Mesendoderm (in vitro differentiated cells): ENCODE measurements around the gene CD84.
"Not testable (repeated sequence)": the region's sequence is repeated elsewhere in the genome, so short reads cannot be mapped to it uniquely, and the experiment has no call there.

Experiments
- DNase-seq: peaks from one replicate; pipeline ENCODE4 v3.0.0; 2013
- H2AK5ac ChIP-seq: 2 replicates; pipeline ENCODE4 v1.6.1; 2013; ENCODE audit warnings: low read length, inconsistent platforms
- H2BK120ac ChIP-seq: 2 replicates; pipeline ENCODE4 v1.6.1; 2013; ENCODE audit warnings: low read depth, mild to moderate bottlenecking, low read length, moderate library complexity, mixed read lengths
- H2BK15ac ChIP-seq: replicated peaks from 2 replicates; pipeline ENCODE4 v1.6.1; 2013; ENCODE audit warnings: low read depth, mild to moderate bottlenecking, moderate library complexity
- H2BK5ac ChIP-seq: 2 replicates; pipeline ENCODE4 v1.6.1; 2013; ENCODE audit warnings: low read length, inconsistent platforms
- H3K18ac ChIP-seq: 2 replicates; pipeline ENCODE4 v1.6.1; 2013; ENCODE audit warnings: mild to moderate bottlenecking, low read length, mixed read lengths
- H3K23ac ChIP-seq: one replicate; pipeline ENCODE4 v1.6.1; 2013; ENCODE audit warnings: low read length
- H3K27ac ChIP-seq: 2 replicates; pipeline ENCODE4 v1.5.1; 2013; ENCODE audit warnings: low read depth, mild to moderate bottlenecking, inconsistent platforms, low read length, moderate library complexity
- H3K27me3 ChIP-seq: 2 replicates; pipeline ENCODE4 v1.6.1; 2013; ENCODE audit warnings: low read length, control low read depth, mild to moderate bottlenecking, inconsistent platforms; ENCODE audit not compliant: insufficient read depth, poor library complexity
- H3K36me3 ChIP-seq: 2 replicates; pipeline ENCODE4 v1.6.1; 2013; ENCODE audit warnings: low read length, inconsistent platforms; ENCODE audit not compliant: control insufficient read depth, insufficient read depth
- H3K4ac ChIP-seq: one replicate; pipeline ENCODE4 v1.6.1; 2013; ENCODE audit warnings: low read depth, mild to moderate bottlenecking, low read length, moderate library complexity
- H3K4me1 ChIP-seq: 2 replicates; pipeline ENCODE4 v1.6.1; 2013; ENCODE audit warnings: low read depth, low read length, inconsistent platforms; ENCODE audit not compliant: control insufficient read depth
- H3K4me2 ChIP-seq: 2 replicates; pipeline ENCODE4 v1.6.1; 2013; ENCODE audit warnings: low read length
- H3K4me3 ChIP-seq: 2 replicates; pipeline ENCODE4 v1.5.1; 2013; ENCODE audit warnings: mild to moderate bottlenecking, low read length
- H3K56ac ChIP-seq: one replicate; pipeline ENCODE4 v1.6.1; 2013; ENCODE audit warnings: low read length
- H3K79me1 ChIP-seq: 2 replicates; pipeline ENCODE4 v1.6.1; 2013; ENCODE audit warnings: low read length, inconsistent platforms
- H3K79me2 ChIP-seq: 2 replicates; pipeline ENCODE4 v1.6.1; 2013; ENCODE audit warnings: mild to moderate bottlenecking, low read length; ENCODE audit not compliant: control insufficient read depth, insufficient read depth
- H3K9ac ChIP-seq: 2 replicates; pipeline ENCODE4 v1.6.1; 2013; ENCODE audit warnings: low read length, inconsistent platforms
- H4K5ac ChIP-seq: one replicate; pipeline ENCODE4 v1.6.1; 2013; ENCODE audit warnings: low read length
- H4K8ac ChIP-seq: one replicate; pipeline ENCODE4 v1.6.1; 2013; ENCODE audit warnings: low read depth, mild to moderate bottlenecking, control low read depth, low read length, moderate library complexity
- WGBS: extraction: QIAGEN DNeasy Blood & Tissue Kit; methylation state at CpG from one replicate; pipeline ENCODE4 v1.1.7; 2013; ENCODE audit warnings: low lambda C conversion rate, missing lambda C conversion rate; ENCODE audit not compliant: insufficient coverage; ENCODE audit errors: extremely low coverage; 5-methylcytosine and 5-hydroxymethylcytosine counted together

Gene CD84

DNA sequence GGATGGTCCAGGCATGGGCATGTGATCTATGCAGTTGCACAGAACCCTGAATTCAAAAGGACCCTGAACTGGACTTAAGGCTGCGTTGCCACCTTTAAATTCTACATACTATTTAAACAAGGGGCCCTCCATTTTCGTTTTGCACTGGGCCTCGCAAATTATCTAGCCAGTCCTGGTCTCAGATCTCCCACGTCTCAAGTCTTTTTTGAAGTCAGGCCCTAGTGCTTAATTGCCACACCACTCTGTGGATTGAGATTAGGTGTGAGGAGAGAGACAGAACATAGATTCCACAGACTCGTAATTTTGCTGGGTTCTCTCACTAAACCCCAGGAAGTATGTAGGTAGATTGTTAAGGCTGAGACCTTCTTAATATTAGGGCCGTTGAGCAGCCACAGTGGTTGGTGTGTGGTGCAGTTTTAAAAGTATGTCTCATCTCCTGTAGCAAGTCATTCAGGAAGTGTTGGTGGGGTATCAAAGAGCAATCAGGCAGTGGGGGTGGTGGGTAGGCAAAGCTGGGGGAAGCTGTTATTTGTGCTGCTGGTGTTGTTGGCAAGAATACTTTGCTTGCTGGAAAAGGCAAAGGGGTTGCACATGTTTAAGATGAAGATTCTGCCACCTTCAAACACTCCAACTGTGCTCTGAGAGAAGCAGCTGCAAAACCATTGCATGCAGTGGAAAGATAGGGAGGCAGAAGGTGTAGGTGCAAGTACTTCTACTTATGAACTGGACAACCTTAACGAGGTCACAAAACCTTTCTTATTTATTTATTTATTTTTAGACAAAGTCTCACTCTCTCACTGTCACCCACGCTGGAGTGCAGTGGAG lies 11.2 kb downstream of the CD84 start:
- H3K4me1 ChIP-seq = peaks cover 4% of the 10 kb centered on the region
- H3K18ac ChIP-seq = peak overlapping the region; percentile 70
- H3K56ac ChIP-seq = no peak overlapping the region
- H3K27me3 ChIP-seq = no peaks in the 10 kb centered on the region
- WGBS = no CpG with 5 or more reads among the region's 8 CpGs
- peak; percentile 36 for DNase-seq
- H3K79me1 ChIP-seq = no peaks in the 10 kb centered on the region
- no peak overlapping the region for H3K27ac ChIP-seq
- no peak overlapping the region for H3K4ac ChIP-seq
- H4K8ac ChIP-seq = no peak overlapping the region
- H3K36me3 ChIP-seq = no peaks in the 10 kb centered on the region
- H2AK5ac ChIP-seq = no peak overlapping the region
- no peak overlapping the region for H2BK15ac ChIP-seq
- no peak overlapping the region for H3K4me2 ChIP-seq
- no peak overlapping the region for H3K23ac ChIP-seq
- no peak overlapping the region for H3K9ac ChIP-seq
- no peak overlapping the region for H3K4me3 ChIP-seq
- no peak overlapping the region for H2BK5ac ChIP-seq
- no peaks in the 10 kb centered on the region for H3K79me2 ChIP-seq
- H2BK120ac ChIP-seq = no peak overlapping the region
- no peak overlapping the region for H4K5ac ChIP-seq

DNA sequence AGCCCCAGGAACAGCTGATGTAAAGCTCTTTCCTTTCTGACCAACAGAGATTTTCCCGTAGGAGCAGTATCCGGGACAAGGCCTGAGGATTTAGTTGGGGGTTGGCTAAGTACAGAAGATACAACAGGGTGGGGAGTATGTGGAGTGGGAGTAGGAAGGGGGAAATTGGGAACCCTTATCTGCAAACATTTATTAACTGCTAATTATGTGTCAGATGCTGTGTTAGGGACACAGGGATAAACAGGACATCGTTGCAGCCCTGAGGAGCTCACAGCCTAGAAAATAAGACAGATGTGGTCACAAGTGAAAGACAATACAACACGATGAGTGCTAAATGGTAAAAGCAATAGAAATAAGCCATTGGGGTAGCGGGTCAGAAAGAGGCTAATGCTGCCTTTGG lies 12.0 kb downstream of the CD84 start:
- no CpG with 5 or more reads among the region's 5 CpGs for WGBS
- H4K8ac ChIP-seq = no peak overlapping the region

DNA sequence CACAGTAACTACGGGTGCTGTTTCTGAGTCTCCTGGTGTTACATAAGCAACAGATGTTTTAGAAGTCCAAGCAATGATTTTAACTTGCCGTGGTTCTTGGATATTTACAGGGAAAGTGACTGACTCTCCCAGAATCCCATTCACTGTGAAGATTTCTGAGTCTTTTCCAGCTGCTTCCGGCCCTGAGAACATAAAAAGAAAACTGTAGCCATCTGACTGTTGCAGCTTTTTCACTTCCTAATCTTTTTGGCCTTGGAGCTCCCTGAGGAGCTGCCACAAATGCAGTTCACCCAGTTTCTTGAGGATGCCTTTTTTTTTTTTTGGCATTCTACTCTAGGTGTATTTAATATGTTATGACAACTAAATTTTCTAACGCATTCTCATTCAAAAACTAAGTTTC lies 13.7 kb downstream of the CD84 start:
- H3K27ac ChIP-seq = no peak overlapping the region
- no peaks in the 10 kb centered on the region for H3K79me1 ChIP-seq
- no peak overlapping the region for H3K4ac ChIP-seq
- H4K5ac ChIP-seq = no peak overlapping the region
- no peak overlapping the region for H3K4me3 ChIP-seq
- no peaks in the 10 kb centered on the region for H3K27me3 ChIP-seq
- H3K23ac ChIP-seq = no peak overlapping the region
- peaks cover 4% of the 10 kb centered on the region for H3K4me1 ChIP-seq
- no peak overlapping the region for H4K8ac ChIP-seq
- H2AK5ac ChIP-seq = no peak overlapping the region
- no CpG with 5 or more reads among the region's 4 CpGs for WGBS
- no peak overlapping the region for H2BK120ac ChIP-seq
- no peak overlapping the region for H2BK15ac ChIP-seq
- no peaks in the 10 kb centered on the region for H3K36me3 ChIP-seq
- DNase-seq = no peak
- H3K4me2 ChIP-seq = no peak overlapping the region
- no peak overlapping the region for H3K56ac ChIP-seq
- no peaks in the 10 kb centered on the region for H3K79me2 ChIP-seq
- H3K18ac ChIP-seq = no peak overlapping the region
- H3K9ac ChIP-seq = no peak overlapping the region
- no peak overlapping the region for H2BK5ac ChIP-seq

More for the DNA sequence above, 12.0 kb downstream of the CD84 start:
- Histone ChIP-seq H3K9ac (no peak overlapping the region), H3K4me3 (no peak overlapping the region), H2BK15ac (no peak overlapping the region), H3K79me2 (no peaks in the 10 kb centered on the region), H2BK120ac (no peak overlapping the region), H4K5ac (no peak overlapping the region), H2BK5ac (no peak overlapping the region), H3K4ac (no peak overlapping the region), H3K79me1 (no peaks in the 10 kb centered on the region), H3K23ac (no peak overlapping the region), H3K4me2 (no peak overlapping the region), H3K56ac (no peak overlapping the region), H2AK5ac (no peak overlapping the region), H3K36me3 (no peaks in the 10 kb centered on the region), H3K27ac (no peak overlapping the region), H3K27me3 (no peaks in the 10 kb centered on the region), H3K4me1 (peaks cover 4% of the 10 kb centered on the region), H3K18ac (no peak overlapping the region)
- DNase-seq = peak; percentile 88

DNA sequence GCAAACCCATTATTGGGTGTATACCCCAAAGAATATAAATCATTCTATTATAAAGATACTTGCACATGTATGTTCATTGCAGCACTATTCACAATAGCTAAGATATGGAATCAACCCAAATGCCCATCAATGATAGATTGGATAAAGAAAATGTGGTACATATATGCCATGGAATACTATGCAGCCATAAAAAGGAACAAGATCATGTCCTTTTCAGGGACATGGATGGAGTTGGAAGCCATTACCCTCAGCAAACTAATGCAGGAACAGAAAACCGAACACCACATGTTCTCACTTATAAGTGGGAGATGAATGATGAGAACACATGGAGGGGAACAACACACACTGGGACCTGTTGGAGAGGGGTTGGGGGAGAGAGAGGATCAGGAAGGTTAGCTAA lies 16.1 kb downstream of the CD84 start:
- not testable (repeated sequence) for H3K79me1 ChIP-seq, H2BK15ac ChIP-seq, H3K18ac ChIP-seq, H3K23ac ChIP-seq, H3K36me3 ChIP-seq, H3K4ac ChIP-seq, H3K27me3 ChIP-seq, H3K79me2 ChIP-seq, H4K5ac ChIP-seq, H4K8ac ChIP-seq, H3K4me3 ChIP-seq, H2BK120ac ChIP-seq, H3K4me2 ChIP-seq, H3K9ac ChIP-seq, H3K56ac ChIP-seq, DNase-seq, H2AK5ac ChIP-seq, H2BK5ac ChIP-seq, H3K4me1 ChIP-seq, H3K27ac ChIP-seq
- WGBS = no CpG with 5 or more reads among the region's 1 CpG

DNA sequence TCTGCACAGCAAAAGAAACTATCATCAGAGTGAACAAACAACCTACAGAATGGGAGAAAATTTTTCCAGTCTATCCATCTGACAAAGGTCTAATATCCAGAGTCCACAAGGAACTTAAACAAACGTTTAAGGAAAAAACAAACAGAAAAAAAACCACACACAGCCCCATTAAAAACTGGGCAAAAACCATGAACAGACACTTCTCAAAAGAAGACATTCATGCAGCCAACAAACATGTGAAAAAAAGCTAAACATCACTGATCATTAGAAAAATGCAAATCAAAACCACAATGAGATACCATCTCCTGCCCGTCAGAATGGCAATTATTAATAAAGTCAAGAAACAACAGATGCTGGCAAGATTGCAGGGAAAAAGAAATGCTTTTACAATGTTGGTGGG lies 16.6 kb downstream of the CD84 start:
- not testable (repeated sequence) for H2BK15ac ChIP-seq, H4K5ac ChIP-seq, H3K36me3 ChIP-seq, H3K27me3 ChIP-seq, H3K4me3 ChIP-seq, H3K18ac ChIP-seq, H3K56ac ChIP-seq, H3K9ac ChIP-seq, H3K23ac ChIP-seq, H3K4me1 ChIP-seq, DNase-seq, H3K27ac ChIP-seq, H3K79me2 ChIP-seq, H2AK5ac ChIP-seq, H4K8ac ChIP-seq, H2BK120ac ChIP-seq, H3K79me1 ChIP-seq, H3K4me2 ChIP-seq, H3K4ac ChIP-seq, H2BK5ac ChIP-seq
- WGBS = no CpG with 5 or more reads among the region's 2 CpGs

DNA sequence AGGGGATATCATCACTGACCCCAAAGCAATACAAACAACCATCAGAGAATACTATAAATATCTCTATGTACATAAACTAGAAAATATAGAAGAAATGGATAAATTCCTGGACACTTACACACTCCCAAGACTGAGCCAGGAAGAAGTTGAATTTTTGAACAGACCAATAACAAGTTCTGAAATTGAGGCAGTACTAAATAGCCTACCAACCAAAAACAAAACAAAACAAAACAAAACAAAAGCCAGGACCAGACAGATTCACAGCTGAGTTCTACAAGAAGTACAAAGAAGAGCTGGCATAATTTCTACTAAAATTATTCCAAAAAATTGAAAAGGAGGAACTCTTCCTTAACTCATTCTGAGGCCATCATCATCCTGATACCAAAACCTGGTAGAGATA lies 18.5 kb downstream of the CD84 start:
- no peaks in the 10 kb centered on the region for H3K36me3 ChIP-seq
- no peaks in the 10 kb centered on the region for H3K4me1 ChIP-seq
- no peak overlapping the region for H2BK5ac ChIP-seq
- no peak overlapping the region for H3K18ac ChIP-seq
- no peak overlapping the region for H2AK5ac ChIP-seq
- DNase-seq = no peak
- no peak overlapping the region for H3K4me3 ChIP-seq
- no peak overlapping the region for H3K56ac ChIP-seq
- H2BK15ac ChIP-seq = no peak overlapping the region
- H3K9ac ChIP-seq = no peak overlapping the region
- no peak overlapping the region for H3K4ac ChIP-seq
- H3K4me2 ChIP-seq = no peak overlapping the region
- H3K23ac ChIP-seq = no peak overlapping the region
- no peak overlapping the region for H2BK120ac ChIP-seq
- H3K79me1 ChIP-seq = no peaks in the 10 kb centered on the region
- no peaks in the 10 kb centered on the region for H3K27me3 ChIP-seq
- H3K79me2 ChIP-seq = no peaks in the 10 kb centered on the region
- no peak overlapping the region for H3K27ac ChIP-seq
- H4K8ac ChIP-seq = no peak overlapping the region
- H4K5ac ChIP-seq = no peak overlapping the region
